Activated effector memory CD4-positive, alpha-beta T cell treated with anti-CD3 and anti-CD28 coated beads, Interleukin-2, amount 50 U/mL, for 16 hours (primary cell): ENCODE measurements around the gene PIEZO1.
A peak's percentile ranks its signal among the peaks of the same experiment; 100 is the strongest.
"Not testable (repeated sequence)": the region's sequence is repeated elsewhere in the genome, so short reads cannot be mapped to it uniquely, and the experiment has no call there.

Source experiments
- DNase-seq: peaks from one replicate; pipeline ENCODE4 v3.0.0-alpha.2; 2020

The PIEZO1 gene

DNA sequence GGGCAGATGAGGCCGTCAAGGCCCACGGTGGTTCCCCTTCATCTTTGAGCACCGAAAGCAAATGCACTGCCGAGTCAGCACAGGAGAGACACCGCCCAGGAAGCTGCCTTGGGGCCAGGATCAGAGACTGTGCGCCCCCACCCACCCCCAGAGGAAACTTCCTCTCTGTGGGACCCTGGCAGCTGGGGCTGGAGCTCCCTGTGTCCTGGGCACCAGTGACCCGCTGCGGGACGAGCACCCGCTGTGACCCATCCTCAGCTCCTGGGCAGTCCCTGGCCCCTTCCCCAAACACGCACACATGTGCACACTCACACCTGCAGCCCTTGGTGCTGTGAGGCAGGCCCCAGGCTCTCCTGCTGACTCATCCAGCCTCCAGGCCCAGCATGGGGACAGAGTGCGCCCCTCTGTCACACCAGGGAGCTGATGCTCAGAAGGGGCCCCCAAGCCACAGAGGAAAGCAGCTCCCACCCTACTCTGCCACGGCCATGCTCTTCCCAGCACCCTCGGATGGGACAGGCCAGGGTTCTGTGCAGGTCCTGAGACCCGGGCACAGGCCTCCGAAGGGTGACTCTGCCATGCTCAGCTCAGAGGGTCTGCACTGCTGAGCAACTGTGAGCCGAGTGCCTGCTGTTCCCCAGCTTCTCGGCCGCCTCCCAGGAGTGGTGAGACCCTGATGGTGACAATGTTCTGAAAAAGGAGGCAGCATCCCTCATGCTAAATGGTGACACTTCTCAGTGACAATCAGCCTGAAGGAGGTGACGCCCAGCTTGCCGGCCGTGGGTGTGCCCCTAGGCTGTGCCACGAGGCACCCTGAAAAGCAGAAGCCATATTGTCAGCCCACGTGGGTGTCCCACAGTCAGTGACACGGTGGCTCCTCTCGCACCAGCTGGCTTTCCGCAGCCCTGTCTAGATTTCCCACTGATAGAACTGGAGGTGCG is 3.6 kb downstream of the PIEZO1 start:
- peak; percentile 91 for DNase-seq

DNA sequence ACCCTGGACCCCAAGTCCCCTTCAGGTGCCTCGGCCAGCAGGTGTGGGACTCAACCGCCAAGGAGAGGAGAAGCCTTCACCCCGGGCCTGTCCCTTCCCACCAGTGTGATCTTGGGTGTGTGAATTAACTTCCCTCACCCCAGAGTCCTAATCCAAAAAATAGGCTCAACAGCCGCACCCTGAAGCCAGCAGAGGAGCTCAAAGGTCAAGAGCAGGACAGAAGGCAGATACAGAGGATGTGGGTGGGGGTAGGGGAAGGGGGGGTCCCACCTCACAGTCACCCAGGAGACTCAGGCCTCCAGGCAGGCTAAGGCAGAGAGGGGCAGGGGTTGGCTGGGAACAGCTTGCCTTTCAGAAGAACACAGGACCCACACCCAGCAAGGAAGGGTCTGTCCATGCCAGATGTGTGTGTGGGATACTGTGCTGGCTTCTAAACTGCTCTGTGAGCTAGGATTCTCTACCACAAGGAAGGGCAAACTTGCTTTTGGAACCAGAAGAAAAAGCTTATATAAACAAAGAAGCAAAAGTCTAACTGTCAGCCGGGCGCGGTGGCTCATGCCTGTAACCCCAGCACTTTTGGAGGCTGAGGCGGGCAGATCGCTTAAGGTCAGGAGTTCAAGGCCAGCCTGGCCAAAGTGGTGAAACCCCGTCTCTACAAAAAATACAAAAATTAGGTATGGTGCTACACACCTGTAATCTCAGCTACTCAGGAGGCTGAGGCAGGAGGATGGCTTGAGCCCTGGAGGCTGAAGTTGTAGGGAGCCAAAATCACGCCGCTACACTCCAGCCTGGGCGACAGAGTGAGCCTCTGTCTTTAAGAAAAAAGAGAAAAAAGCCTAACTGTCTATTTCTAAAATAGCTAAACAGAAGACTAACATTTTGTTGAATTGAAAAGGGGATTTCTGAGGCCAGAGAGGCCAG is 4.6 kb downstream of the PIEZO1 start:
- DNase-seq: no peak

DNA sequence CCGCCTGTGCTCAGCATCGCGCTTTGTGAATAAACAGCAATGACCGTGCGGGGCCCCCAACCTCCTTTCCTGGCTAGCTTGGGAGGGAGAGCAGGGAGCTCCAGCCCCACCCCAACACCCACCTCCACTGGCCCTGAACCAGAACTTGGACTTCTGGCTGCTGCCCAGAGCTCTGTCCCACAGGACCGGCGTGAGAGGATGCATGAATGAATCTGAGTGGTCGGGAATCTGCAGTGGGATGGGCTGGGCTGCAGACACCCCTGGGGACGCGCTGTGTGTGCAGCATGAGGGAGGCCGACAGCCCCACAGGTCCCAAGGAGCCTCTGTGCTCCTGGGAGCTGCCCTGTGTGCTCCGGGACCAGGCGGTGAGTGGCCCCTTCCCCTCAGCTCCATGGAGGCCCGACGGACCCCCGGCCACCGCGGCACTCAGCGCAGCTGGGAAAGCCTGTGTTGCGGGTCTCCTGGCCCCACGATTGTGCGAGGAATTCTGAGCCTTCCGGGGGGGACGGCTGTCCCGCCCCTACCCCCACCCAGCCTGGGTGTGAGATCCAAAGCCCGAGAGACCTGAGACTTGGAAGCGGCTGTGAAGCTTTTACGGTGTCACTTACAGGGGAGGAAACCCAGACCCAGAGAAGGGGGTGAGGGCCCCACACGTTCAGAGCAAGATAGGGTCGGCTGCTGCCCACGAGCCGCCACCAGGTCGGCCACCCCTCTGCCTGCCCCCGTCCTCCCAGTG is 5.4 kb downstream of the PIEZO1 start:
- no peak for DNase-seq

DNA sequence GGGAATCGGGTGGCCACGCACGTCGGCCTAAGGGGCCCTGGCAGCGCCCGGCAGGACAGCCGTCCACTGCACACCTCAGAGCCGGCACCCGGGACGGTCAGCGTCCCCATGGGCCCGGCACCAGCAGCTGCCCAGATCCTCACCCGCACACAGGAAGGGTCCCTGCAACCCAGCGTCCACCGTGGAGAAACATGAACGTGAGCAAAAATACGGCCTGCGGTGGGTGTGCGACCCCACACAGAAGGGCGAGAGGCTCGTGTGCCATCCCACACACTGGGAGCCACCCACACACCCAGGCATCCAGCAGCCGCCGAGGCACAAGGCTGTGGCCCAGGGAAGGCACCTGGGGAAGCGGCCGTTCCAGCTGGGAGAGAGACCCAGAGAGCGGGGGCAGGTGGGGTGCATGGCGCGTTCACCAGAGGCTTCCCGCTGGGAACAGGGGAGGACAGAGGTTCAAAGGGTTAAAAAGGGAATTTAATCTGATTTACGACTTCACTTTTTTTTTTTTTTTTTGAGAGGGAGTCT is 6.4 kb downstream of the PIEZO1 start:
- DNase-seq: no peak

DNA sequence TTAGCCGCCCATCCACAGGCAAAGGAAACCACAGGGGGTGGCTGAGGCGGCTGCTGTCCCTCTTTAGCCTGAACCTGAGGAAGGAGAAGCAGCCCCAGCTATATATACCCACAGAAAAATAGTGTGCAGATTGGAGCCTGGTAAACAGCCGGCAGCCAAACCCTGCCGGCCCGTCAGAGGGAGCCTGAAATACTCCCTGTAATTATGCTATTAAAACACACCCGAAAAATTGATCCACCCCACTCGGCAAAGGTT is 6.8 kb downstream of the PIEZO1 start:
- DNase-seq: no peak

DNA sequence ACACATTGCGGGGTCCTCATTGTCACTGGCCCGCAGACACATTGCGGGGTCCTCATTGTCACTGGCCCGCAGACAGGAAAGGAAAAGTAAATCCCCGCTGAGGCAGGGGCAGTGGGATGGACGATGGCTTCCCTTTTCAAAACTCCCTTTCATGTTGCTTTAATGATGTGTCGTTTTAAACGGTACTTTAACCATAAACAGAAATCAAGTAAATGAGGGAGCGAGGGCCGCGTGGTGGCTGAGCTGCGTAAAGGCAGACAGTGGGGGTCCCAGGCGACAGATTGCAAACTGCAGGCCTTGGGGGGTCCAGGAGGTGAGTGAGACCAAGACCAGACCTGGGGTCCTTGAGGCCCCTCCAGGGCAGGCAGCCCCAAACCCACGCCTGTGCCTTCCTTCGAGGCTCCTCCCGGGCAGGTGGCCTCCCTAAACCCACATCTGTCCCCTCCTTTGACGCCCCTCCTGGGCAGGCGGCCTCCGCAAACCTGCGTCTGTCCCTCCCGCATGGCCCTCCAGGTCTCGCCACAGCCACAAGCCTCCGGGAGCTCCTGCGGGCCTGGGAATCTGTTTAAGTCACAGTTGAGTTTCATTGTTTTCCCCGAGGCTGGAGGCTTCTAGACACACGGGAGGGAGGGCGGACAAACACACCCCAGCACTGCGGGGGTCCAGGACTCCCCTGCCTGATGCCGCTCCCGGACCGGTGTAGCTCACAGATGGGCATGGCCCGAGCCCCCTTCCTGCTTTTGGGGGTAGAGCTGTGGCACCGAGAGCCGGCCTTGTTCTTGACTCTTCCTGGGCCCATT is 7.3 kb downstream of the PIEZO1 start:
- no peak for DNase-seq

DNA sequence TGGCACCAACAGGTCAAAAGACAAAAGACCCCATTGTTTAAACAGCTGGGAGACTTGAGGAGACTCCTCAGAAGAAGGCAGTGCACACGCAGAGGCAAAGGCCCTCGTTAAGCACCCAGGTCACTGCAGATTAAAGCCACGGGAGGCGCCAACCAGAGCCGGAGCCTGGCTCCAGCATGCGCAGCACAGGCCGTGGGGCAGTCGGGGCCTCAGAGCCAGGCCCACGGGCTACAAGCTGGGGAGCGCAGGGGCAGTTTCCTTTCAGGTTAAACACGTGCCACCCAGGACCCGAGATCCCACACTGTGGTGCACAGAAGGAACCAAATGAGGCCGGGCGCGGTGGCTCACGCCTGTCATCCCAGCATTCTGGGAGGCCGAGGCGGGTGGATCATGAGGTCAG is 9.2 kb downstream of the PIEZO1 start:
- no peak for DNase-seq

DNA sequence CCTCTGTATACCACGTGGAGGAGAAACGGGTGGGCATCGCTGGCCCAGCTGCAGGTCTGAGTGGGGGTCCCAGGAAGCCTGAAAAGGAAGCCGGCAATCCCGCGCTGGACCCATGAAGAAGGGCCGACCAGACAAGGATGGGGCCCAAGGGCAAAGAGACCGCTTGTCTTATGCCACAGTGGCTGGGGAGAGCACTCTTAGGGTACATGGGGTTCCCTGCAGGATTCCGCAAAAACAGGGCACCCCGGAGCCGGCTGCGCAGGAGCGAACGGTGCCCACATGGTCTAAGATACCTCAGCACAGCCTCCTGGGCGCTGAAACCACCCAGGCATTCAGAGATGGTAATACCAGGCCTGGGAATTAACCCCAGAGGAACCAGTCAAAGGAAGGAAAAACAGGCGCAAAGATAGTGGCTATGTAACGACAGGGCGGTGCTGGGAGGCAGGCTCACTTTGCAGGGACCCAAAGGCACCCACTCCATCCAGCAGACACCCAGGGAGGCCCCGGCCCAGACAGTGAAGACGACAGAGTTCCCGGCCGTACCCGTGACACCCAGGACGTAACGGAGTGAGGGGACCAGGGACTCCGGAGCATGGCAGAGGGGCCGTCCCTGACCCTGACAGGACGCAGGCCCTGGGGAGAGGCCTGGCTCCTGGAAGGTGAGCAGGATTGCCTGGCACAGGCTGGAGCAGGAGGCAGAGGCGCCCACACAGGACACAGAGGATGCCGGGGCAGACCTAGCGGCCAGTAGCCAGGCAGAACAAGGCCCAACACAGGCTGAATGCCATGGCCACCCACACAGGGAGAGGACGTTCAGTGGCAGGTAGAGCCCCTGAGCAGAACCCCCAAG is 10.3 kb downstream of the PIEZO1 start:
- DNase-seq: no peak

DNA sequence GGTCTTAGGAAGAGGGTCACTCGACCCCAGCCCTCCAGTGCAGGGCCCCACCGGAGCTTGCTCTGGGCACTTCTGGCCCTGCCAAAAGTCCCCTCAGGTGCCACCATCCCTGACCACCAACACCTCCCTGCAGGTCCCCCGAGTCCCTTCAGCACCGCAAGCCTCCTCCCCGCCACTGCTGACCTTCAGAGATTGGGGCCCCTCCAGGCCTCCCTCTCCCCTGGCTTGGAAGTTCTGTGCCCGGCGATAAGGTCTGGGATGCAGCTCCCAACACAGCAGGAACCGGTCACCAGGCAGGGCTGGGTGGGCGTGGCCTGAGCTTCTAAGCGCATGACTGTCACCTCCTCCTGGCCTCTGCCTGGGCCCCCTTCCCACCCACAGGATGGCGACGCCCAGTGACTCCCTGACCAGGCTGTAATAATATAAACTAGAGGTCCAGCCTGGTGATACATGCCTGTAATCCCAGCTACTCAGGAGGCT is 11.2 kb downstream of the PIEZO1 start:
- no peak for DNase-seq

DNA sequence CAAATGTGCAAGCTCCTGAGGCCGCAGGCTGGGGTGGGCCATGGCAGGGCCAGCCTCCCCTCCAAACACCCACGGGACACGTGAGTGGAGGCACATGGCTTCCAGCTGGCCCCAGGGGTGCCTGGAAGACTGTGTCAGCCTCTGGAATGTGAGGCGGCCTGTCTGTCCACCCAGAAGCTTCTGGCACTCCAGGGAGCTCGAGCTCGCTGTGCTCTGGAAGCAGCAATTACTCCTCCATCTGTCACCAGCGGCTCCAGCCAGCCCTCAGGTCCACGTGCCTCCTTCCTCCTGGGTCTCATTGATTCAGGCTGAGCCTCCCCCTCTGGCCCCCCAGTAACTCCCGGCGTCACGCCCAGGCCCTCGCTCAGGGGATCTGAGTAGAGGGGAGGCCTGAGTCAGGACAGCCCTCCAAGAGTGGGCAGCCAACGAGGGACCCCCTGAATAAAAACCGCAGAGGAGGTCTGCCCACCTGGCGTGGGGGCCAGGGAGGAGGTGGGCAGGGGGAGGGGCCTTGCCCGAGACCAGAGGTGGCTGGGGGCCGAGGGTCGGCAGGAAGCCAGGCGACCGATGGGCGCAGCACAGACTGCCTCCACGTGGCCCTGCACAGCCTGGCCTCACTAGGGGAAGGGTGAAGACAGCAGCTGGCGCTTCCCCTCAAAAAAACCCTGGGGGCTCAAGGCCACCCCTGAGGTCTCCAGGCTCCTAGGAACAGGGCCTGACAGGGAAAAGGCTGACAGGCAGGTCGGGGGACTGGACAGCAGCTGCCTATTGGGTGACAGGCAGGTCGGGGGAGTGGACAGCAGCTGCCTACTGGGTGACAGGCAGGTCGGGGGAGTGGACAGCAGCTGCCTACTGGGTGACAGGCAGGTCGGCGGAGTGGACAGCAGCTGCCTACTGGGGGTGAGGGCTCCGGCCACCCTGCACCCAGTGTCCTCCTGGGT is 11.9 kb downstream of the PIEZO1 start:
- DNase-seq: no peak

DNA sequence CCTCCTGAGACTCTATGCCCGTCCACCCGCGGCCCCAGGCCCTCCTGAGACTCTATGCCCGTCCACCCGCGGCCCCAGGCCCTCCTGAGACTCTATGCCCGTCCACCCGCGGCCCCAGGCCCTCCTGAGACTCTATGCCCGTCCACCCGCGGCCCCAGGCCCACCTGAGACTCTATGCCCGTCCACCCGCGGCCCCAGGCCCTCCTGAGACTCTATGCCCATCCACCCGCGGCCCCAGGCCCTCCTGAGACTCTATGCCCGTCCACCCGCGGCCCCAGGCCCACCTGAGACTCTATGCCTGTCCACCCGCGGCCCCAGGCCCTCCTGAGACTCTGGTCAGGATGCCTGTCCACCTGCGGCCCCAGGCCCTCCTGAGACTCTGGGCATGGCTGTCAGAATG is 13.2 kb downstream of the PIEZO1 start:
- not testable (repeated sequence) for DNase-seq

DNA sequence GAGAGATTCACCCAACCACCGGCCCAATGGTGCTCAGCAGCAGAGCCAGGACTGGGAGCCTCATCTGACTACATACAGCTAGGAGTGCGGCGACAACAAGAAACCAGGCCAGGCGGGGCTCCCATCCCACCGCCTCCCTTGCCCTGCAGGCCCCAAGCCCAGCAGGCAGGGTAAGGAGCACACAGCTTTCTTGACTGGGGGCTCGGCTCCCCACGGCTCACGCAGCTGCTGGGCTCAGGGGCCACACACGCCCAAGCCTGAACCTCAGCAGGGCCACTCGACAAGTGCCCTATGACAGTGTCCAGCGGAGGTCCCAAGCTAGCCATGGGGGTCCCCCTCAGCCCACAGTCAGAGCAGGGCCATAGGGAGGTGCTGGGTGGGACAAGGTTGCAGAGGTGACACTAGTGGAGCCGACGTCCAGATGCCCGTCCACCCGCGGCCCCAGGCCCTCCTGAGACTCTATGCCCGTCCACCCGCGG is 13.7 kb downstream of the PIEZO1 start:
- DNase-seq: no peak

DNA sequence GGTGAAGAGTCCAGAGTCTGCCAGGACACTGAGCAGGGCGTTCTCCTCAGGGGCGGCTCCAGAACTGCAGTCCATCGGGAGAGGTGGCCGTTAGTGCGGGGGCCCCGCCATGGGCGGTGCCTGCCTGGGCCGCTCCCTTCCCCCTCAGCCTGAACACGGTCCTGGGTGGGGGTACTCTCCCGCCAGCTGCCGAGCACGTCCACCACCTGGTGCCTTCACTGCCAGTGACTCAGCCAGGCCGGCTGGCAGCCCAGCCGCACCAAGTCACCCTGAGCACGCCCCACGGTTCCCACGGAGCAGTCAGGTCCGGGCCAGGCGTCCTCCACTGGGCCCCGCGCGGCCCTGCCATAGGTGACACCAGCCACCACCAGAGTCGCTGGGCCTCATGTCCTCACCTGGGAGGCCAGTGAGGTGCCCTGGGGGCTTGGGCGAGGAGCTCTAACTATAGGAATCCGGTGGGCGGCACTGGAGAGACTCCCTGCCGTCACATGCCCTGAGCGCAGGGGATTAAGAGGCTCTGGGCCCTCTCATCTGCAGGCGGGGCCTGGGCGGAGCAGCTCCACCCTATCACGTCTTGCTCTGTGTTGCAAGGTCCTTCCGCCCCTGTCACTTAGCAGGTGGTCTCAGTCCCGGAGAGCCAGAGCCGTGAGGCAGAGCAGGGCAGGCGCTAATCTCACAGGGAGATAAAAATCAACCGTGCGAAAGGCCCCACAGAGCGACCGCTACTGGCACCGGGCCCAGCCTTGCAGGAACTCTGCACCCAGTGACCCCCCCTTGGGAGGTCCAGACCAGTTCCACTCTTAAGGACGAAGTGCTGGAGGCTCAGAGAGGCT is 14.3 kb downstream of the PIEZO1 start:
- no peak for DNase-seq

DNA sequence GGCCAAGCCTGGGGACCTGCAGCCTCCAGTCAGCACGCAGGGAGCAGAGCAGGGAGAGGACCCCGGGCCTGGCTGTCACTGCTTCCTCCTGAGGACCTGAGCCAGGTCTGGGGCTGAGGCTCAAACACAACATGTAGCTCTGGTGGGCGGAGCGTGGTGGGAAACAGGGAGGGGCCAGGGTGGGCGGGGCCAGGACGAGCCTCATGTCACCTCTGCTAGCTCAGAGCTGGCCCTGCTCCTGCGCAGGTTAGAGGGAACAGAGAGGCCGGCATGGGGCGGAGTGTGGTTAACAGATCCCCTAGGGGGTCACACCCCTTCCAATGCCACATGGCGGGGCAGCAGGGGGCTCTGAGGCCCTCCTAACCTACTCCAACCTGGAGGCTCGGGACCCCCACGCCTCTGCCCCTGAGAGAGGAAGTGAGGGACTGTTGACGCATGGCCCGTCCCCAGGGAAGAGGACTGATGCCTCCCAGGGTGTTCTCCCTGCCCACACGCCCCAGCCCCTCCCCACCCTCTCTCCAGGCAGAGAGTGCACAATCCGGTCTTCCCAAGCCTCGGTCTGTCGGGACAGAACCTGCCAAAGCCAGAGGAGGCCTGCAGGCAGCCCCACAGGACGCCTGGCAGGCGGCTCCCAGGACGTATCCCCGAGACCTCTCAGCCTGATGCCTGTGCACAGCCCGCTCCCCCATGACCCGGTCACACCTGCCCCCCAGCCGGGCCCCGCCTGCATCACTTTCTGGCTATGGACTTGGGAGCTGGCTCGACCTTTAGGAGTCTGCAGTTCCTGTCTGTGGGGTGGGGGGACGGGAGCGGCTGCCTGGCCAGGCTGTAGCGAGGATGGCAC is 15.2 kb downstream of the PIEZO1 start:
- DNase-seq: no peak

DNA sequence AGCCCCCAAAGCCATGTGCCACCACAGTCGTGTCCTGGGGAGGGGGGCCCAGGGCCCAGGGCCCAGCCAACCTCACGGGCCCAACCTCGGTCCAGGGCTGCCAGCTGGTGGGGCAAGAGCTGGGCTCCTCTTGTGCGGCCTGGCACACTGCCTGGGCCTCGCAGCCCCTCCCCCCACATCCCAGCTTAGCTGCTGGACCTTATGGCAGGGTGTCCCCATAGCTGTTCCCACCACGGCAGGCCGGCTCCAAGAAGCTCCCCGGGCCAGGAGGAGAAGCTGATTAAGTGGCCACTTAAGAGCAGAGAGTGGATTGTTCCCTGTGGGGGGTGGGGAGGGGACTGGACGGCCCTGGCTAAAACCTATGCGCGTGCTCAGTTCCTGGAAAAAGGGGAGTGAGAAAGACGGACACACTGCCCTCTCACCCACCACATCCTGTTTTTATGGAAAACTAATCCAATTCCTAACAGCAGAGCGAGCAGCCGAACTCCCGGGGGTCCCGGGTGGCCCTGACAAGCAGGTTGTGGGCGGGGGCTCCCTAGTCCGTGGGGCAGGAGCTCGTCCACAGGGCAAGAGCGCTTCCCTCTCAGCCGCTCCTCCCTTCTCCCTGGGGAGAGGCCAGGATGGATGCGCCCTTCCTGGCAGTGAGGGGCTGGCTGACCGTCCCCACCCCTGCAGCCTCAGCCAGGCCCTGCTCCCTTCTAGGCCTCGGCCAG is 16.8 kb downstream of the PIEZO1 start:
- DNase-seq: no peak

DNA sequence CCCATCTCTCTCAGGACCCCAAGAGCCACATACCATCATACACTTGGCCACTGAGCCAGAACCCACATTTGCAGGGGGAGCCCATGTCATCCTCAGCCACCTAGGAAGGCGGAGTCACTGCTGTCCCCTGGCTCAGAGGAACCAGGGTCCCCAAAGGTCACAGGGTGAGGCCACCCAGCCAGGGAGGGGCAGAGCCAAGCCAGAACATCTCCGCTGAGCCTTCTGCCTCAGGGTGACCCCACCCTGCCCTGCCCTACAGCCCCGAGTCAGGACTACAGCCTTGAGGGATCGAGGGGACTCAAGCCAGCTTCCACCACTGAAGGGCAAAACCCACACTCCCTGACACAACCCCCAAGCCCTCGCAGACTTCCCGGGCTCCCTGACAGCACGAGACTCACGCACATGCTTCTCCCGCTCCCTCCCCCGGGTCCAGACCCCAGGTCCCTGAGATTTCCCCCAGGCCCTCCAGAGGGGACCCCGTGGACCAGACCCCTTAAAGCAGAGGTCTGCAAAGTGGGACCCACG is 17.4 kb downstream of the PIEZO1 start:
- DNase-seq: no peak

DNA sequence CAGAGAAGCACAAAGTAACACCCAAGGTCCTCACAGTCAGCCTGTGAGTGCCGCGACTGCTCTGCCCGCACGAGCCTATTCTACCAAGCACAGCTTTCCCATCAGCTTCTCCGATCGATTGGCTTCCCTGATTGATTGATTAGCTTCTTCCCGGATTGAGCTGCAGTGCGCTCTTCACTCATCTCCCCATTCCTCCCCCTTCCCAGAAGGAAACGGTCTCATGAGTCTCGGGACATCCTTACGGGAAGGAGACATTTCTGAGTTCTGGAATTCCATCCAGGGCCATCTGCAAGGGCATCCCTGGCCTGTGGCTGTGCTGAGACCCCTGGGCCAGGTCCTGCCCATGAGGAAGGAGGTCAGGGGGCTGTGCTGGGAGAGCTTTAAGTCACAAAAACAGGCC is 18.0 kb downstream of the PIEZO1 start:
- no peak for DNase-seq
